Measurements from ENCODE around the gene CENPO.

Gene CENPO

DNA sequence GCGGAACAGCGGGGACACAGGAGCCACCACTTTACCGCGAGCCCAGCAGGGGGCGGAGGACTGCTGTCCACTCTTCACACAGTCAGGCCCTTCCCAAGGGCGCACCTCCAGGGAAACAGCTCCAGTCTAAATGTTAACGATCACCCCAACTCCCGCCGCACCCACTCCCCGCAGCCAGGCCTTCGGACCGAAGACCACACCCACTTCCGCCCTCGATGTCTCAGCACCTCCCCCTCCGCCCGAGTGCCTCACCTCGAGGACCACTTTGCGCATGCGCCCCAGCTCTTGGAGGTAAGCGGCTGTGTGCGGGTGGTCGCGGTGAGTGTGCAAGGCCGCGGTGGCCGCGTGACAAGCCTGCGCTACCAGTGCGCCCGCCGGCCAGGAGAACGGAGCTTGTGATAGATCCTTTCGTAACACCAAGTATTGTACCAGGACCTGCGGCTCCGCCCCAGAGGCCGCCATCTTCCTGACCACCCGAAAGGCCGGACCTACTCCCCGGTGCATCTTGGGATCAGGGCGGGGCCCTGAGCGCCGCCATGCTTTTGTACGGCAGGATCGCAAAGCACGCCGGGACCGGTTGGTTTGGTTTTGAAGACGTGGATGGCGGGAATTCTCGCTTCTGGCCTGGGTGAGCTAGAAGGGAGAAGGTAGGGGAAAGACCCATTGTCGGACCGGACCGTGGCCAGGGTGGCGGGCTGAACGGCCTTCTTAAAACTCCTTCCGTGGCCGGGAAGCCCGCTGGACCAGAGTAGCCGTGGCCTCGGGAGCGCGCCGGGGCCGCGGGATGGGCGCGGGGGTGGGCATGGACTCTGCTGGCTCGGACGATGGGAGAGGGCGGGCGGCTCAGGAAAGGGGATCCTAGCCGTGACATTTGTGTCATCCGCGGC is at the start of gene CENPO, which contains the start of gene PTRHD1:
TSS of gene CENPO (plus strand) at position 552 of the 887 bp plus-strand sequence. CDS start 495 bp downstream, outside the sequence.
TSS of gene PTRHD1 (minus strand) at position 518 of the 887 bp plus-strand sequence. CDS start at position 504, 14 bp downstream.
- H3K4me3 Mint-ChIP-seq = peak within 1 kb of the TSS; percentile 99
- no peaks in the 10 kb centered on the region for H3K9me3 Mint-ChIP-seq
- peaks cover 30% of the 10 kb centered on the region for H3K4me1 Mint-ChIP-seq
- H3K27ac Mint-ChIP-seq = peak within 1 kb of the TSS; percentile 100
- H3K36me3 Mint-ChIP-seq = peaks cover 57% of the 10 kb centered on the region
- ATAC-seq = peak; percentile 97
- DNase-seq (ENCODE audit: low spot score in 2 of 2) = peak; percentile 94 to 98

DNA sequence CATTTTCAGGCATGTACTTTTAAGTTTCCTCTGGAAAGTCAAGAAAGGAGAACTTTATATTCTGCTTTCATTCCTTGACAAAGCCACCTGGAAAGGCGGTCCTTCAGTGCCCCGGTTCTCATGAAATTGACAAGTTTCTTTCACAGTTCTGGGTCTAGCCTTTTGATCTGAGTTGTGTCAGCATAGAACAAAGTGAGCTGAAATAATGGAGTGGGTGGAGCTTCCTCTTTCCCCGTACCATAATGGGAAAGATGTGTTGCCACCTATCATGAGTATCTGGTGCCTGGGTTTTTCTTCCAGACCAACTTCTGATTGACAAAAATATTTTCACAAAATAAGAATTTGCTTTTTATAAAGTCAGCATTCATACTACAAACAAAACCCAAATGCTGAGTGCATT is 49.3 kb upstream of the CENPO start:
- Mint-ChIP-seq H3K4me1 (peaks cover 15% of the 10 kb centered on the region), H3K9me3 (no peaks in the 10 kb centered on the region), H3K36me3 (peaks cover 59% of the 10 kb centered on the region), H3K4me3 (no peak overlapping the region), H3K27ac (no peak overlapping the region)
- ATAC-seq (no peak), DNase-seq (ENCODE audit: low spot score in 2 of 2) (no peak)

GRCh38 chr2:24744356-24744755 is 48.9 kb upstream of the CENPO start:
- ATAC-seq = no peak
- H3K27ac Mint-ChIP-seq = no peak overlapping the region
- H3K4me3 Mint-ChIP-seq = no peak overlapping the region
- no peaks in the 10 kb centered on the region for H3K9me3 Mint-ChIP-seq
- peaks cover 63% of the 10 kb centered on the region for H3K36me3 Mint-ChIP-seq
- DNase-seq (ENCODE audit: low spot score in 2 of 2) = no peak
- peaks cover 10% of the 10 kb centered on the region for H3K4me1 Mint-ChIP-seq

- Mint-ChIP-seq H3K9me3 (no peaks in the 10 kb centered on the region), H3K4me3 (no peak overlapping the region), H3K27ac (peak overlapping the region; percentile 32), H3K36me3 (peaks cover 63% of the 10 kb centered on the region), H3K4me1 (peaks cover 9% of the 10 kb centered on the region)
- no peak for ATAC-seq
- DNase-seq (ENCODE audit: low spot score in 2 of 2) = no peak
Measured at GRCh38 chr2:24745825-24746224, 47.4 kb upstream of the CENPO start.

GRCh38 chr2:24747299-24747698 is 45.9 kb upstream of the CENPO start:
- no peaks in the 10 kb centered on the region for H3K9me3 Mint-ChIP-seq
- no peak for DNase-seq (ENCODE audit: low spot score in 2 of 2)
- ATAC-seq = no peak
- no peak overlapping the region for H3K4me3 Mint-ChIP-seq
- H3K4me1 Mint-ChIP-seq = peaks cover 9% of the 10 kb centered on the region
- H3K36me3 Mint-ChIP-seq = peaks cover 57% of the 10 kb centered on the region
- no peak overlapping the region for H3K27ac Mint-ChIP-seq

- no peak for DNase-seq (ENCODE audit: low spot score in 2 of 2)
- no peak for ATAC-seq
- H3K9me3 Mint-ChIP-seq = no peaks in the 10 kb centered on the region
- H3K4me3 Mint-ChIP-seq = no peak overlapping the region
- H3K4me1 Mint-ChIP-seq = peaks cover 9% of the 10 kb centered on the region
- peak overlapping the region; percentile 46 for H3K27ac Mint-ChIP-seq
- H3K36me3 Mint-ChIP-seq = peaks cover 40% of the 10 kb centered on the region
Measured at GRCh38 chr2:24749069-24749691, 44.0 kb upstream of the CENPO start.

GRCh38 chr2:24754985-24755705 is 38.1 kb upstream of the CENPO start:
- no peak overlapping the region for H3K27ac Mint-ChIP-seq
- H3K9me3 Mint-ChIP-seq = no peaks in the 10 kb centered on the region
- no peak overlapping the region for H3K4me3 Mint-ChIP-seq
- DNase-seq (ENCODE audit: low spot score in 2 of 2) (no peak), ATAC-seq (peak; percentile 74)
- no peaks in the 10 kb centered on the region for H3K4me1 Mint-ChIP-seq
- H3K36me3 Mint-ChIP-seq = peaks cover 31% of the 10 kb centered on the region

- DNase-seq (ENCODE audit: low spot score in 2 of 2) = no peak
- Mint-ChIP-seq H3K36me3 (peaks cover 48% of the 10 kb centered on the region), H3K9me3 (no peaks in the 10 kb centered on the region), H3K4me1 (no peaks in the 10 kb centered on the region), H3K27ac (no peak overlapping the region), H3K4me3 (no peak overlapping the region)
- ATAC-seq = no peak
Measured at GRCh38 chr2:24756789-24757188, 36.4 kb upstream of the CENPO start.

DNA sequence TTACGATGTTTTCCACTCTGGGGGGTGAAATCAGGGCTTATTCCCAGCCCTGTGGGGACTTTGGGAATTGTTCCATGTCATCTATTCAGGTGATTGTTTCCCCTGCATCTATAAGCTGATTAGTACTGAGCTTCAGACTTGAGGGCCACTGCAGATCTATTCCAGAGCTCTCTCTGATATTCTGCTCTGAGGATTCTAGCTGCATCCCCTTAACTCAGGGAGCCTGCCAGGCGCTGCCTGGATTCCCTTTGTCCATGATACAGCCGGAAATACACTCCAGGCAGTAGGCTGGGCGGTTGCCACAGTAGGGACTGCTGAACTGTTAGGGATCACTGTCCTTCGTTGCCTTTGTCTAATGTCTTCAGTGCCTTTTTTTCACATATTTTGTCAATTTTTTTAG is 31.4 kb upstream of the CENPO start:
- H3K36me3 Mint-ChIP-seq = peaks cover 90% of the 10 kb centered on the region
- H3K27ac Mint-ChIP-seq = no peak overlapping the region
- ATAC-seq (no peak), DNase-seq (ENCODE audit: low spot score in 2 of 2) (no peak)
- H3K9me3 Mint-ChIP-seq = no peaks in the 10 kb centered on the region
- H3K4me1 Mint-ChIP-seq = peaks cover 9% of the 10 kb centered on the region
- H3K4me3 Mint-ChIP-seq = no peak overlapping the region

DNA sequence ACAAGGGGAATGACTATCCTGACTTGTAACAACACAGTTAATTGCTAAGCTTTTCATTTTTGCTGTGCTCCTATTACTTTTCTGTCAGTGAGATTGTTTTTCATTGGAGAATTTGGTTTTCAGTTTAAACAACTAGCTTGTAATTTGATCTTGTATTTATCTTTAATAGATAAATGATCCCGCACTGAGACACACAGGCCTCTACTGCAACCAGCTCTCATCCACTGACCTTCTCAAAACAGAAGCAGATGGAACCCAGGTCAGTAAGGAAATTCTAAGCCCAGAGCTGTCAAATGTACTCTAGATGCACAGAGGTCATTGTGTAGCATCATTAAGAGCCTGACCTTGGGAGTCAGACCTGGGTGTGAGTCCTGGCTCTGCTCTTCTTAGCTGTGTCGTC is 30.7 kb upstream of the CENPO start:
- Mint-ChIP-seq H3K27ac (no peak overlapping the region), H3K36me3 (peaks cover 97% of the 10 kb centered on the region), H3K9me3 (no peaks in the 10 kb centered on the region), H3K4me3 (no peak overlapping the region), H3K4me1 (peaks cover 10% of the 10 kb centered on the region)
- ATAC-seq (no peak), DNase-seq (ENCODE audit: low spot score in 2 of 2) (no peak)

DNA sequence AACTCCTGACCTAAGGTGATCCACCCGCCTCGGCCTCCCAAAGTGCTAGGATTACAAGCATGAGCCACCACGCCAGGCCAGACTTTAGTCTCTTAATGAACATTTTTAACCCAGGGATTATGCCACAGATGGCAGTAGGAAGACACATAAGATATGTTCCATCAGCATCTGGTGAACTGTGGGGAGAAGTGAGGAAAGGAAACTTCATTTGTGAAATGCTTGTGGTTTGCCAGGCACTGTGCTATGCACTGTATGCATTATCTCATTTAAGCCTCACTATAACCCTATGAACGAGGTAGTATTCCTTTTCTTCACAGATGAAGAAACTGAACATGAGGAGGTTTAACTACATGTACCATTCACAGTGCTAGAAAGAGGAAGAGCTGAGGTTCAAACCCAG is 29.4 kb upstream of the CENPO start:
- DNase-seq (ENCODE audit: low spot score in 2 of 2) (no peak), ATAC-seq (no peak)
- H3K27ac Mint-ChIP-seq = no peak overlapping the region
- no peak overlapping the region for H3K4me3 Mint-ChIP-seq
- no peaks in the 10 kb centered on the region for H3K9me3 Mint-ChIP-seq
- H3K4me1 Mint-ChIP-seq = peaks cover 10% of the 10 kb centered on the region
- H3K36me3 Mint-ChIP-seq = peaks cover 97% of the 10 kb centered on the region

DNA sequence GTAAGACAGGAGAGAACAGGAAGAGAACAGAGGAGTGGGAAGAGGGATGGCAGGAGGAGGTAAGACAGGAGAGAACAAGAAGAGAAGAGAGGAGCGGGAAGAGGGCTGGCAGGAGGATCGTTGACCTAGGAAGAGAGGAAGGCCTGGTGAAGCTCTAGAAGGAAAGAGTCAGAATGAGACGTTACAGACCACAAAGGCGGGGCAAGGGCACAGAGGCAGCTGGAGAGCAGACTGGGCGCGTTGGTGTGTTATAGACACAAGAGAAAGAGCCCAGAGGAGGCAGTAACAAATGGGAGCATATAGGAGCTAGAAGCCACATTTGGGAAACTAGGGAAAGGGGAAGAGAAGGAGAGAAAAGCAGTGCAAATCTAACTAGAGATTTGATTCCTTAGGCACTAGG is 26.6 kb upstream of the CENPO start:
- no peak overlapping the region for H3K4me3 Mint-ChIP-seq
- DNase-seq (ENCODE audit: low spot score in 2 of 2) (no peak), ATAC-seq (peak; percentile 82)
- peaks cover 90% of the 10 kb centered on the region for H3K36me3 Mint-ChIP-seq
- no peaks in the 10 kb centered on the region for H3K9me3 Mint-ChIP-seq
- H3K27ac Mint-ChIP-seq = peak overlapping the region; percentile 79
- H3K4me1 Mint-ChIP-seq = peaks cover 17% of the 10 kb centered on the region

GRCh38 chr2:24768013-24768412 is 25.2 kb upstream of the CENPO start:
- Mint-ChIP-seq H3K4me3 (no peak overlapping the region), H3K4me1 (peaks cover 17% of the 10 kb centered on the region), H3K36me3 (peaks cover 76% of the 10 kb centered on the region), H3K27ac (no peak overlapping the region), H3K9me3 (no peaks in the 10 kb centered on the region)
- DNase-seq (ENCODE audit: low spot score in 2 of 2) (no peak), ATAC-seq (no peak)

- Mint-ChIP-seq H3K9me3 (no peaks in the 10 kb centered on the region), H3K4me3 (no peak overlapping the region), H3K27ac (no peak overlapping the region), H3K4me1 (peaks cover 17% of the 10 kb centered on the region), H3K36me3 (peaks cover 70% of the 10 kb centered on the region)
- ATAC-seq = no peak
- no peak for DNase-seq (ENCODE audit: low spot score in 2 of 2)
Measured at GRCh38 chr2:24768601-24769000, 24.6 kb upstream of the CENPO start.

GRCh38 chr2:24771061-24771460 is 22.2 kb upstream of the CENPO start:
- Mint-ChIP-seq H3K9me3 (no peaks in the 10 kb centered on the region), H3K36me3 (peaks cover 45% of the 10 kb centered on the region), H3K4me1 (peaks cover 16% of the 10 kb centered on the region), H3K27ac (peak overlapping the region; percentile 12), H3K4me3 (no peak overlapping the region)
- ATAC-seq (no peak), DNase-seq (ENCODE audit: low spot score in 2 of 2) (no peak)

Data from stimulated activated effector memory CD8-positive, alpha-beta T cell treated with anti-CD3 and anti-CD28 coated beads, Interleukin-12 subunit alpha, Interleukin-12 subunit beta, amount 100 ng/mL, for 72 hours (primary cell).